Measurements from ENCODE around the gene SOBP. TPM values are rescaled to one million over a fixed set of nuclear protein-coding genes. Genes with fewer than 3 reads are reported as not detected.

Gene SOBP
- polyA plus RNA-seq, 2 of the 4 experiments (the other 2 are of a cell fraction), result 0.18 to 0.53 TPM

DNA sequence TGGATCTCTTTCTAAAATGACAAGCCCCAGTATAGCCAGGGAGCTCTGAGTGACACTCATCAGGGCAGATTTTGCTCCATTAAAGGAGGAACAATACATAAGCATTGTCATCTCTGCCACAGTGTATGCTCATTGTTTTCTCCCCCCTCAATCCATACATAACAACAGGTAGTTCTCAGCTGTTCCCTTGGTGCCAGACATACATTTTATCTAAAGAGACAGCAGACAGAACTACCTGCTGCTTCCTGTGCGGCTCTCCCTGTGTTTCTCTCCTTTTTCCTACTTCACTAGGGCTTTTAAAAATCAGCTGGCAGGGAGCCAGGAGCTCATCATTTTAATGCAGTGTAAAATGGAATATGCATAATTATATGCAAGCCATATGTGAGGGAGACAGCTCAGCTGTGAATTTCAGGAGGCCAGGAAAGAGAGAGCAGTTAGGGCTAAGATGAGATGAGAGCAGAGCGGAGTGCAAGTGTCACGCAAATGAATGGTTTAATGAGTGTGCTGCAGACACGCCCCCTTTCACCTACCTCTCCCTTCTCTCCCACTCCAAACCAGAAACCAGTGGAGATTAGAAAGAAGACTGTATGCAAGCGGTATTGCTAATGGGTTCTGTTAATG is 96.0 kb downstream of the SOBP start:
- CTCF ChIA-PET, result no interaction called here
- H3K9me3 ChIP-seq, result no peaks in the 10 kb centered on the region
- POLR2A ChIA-PET, result no interaction called here
- no peaks in the 10 kb centered on the region for H3K4me1 ChIP-seq
- H3K4me2 ChIP-seq, result no peak overlapping the region
- 77% methylated on average over 5 of the region's 5 CpGs for WGBS (ENCODE audit: missing lambda C conversion rate)
- no peak overlapping the region for H3K4me3 ChIP-seq
- DNase-seq (ENCODE audit: low read depth in 1 of 2, low spot score in 1 of 2) (no peak), FAIRE-seq (no peak), ATAC-seq (no peak)
- TF ChIP-seq CBX8 (IDR thresholded peaks at IDR 0.05) (no peak), CHD4 (IDR thresholded peaks at IDR 0.05; ENCODE audit: borderline replicate concordance) (no peak), HOXB5 (CRISPR knock-in tag; IDR thresholded peaks at IDR 0.05) (no peak), REST (IDR thresholded peaks at IDR 0.05) (no peak), FOSB (CRISPR knock-in tag; IDR thresholded peaks at IDR 0.05) (no peak), NR3C1 (IDR thresholded peaks at IDR 0.05) (no peak), RNF2 (IDR thresholded peaks at IDR 0.05; ENCODE audit: borderline replicate concordance, low read depth) (no peak), POLR2AphosphoS2 (conservative IDR thresholded peaks at IDR 0.05; ENCODE audit: low read length) (no peak), TFCP2L1 (CRISPR knock-in tag; IDR thresholded peaks at IDR 0.05) (no peak), MAZ (IDR thresholded peaks at IDR 0.05; ENCODE audit: borderline replicate concordance, low read depth, low read length) (no peak), TP53 (CRISPR knock-in tag; IDR thresholded peaks at IDR 0.05) (no peak)
- H3K27ac ChIP-seq, result no peak overlapping the region

DNA sequence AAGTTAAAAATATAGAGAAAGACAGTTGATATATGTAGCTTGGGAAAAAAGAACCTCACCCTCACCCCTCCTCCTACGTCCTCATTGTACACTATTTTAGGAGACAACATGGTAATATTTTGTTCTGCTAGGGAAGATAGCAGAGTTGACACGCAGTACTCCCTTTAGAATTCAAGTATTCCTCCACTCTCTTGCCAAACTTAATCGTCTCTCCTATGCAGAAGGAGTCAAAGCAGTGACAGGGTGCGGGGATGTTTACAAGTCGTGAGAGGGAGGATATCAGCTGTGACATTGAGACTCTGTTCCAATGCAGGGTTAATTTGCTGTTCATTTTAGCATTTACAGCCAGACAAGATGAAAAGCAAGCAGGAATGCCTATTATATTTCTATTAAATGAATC is 97.5 kb downstream of the SOBP start:
- FAIRE-seq (no peak), DNase-seq (ENCODE audit: low read depth in 1 of 2, low spot score in 1 of 2) (no peak), ATAC-seq (no peak)
- H3K9me3 ChIP-seq, result no peaks in the 10 kb centered on the region
- H3K27ac ChIP-seq, result no peak overlapping the region
- CTCF ChIA-PET, result no interaction called here
- POLR2A ChIA-PET, result no interaction called here
- TF ChIP-seq BHLHE40 (IDR thresholded peaks at IDR 0.05; ENCODE audit: low read depth, low read length) (no peak), RARB (CRISPR knock-in tag; IDR thresholded peaks at IDR 0.05) (no peak), HOXA7 (CRISPR knock-in tag; IDR thresholded peaks at IDR 0.05) (no peak), CHD2 (IDR thresholded peaks at IDR 0.05; ENCODE audit: low read length, partially characterized antibody) (no peak), RCOR1 (IDR thresholded peaks at IDR 0.05; ENCODE audit: low read depth, low read length) (no peak)
- no peak overlapping the region for H3K4me2 ChIP-seq
- 50% methylated on average over 5 of the region's 5 CpGs for WGBS (ENCODE audit: missing lambda C conversion rate)
- H3K4me3 ChIP-seq, result no peak overlapping the region
- H3K4me1 ChIP-seq, result no peaks in the 10 kb centered on the region

DNA sequence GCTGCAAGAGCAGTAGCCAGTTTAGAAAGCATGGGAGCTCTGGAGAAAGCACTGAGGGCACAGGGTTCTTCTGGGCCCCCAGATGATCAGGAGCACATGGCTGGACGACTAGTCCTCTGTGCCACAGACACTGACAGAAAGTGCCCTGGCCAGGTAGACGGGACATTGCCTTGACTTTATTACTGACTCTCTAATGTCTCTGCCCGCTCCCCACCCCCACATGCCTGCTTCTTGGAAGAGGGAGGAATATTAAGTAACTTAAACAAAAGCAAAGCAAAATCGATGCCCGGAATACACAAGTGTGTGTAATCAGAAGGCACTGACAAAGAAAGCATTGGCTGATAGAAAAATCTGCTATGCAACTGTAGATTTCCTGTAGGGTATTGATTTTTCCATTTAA is 99.3 kb downstream of the SOBP start:
- 71% methylated on average over 4 of the region's 5 CpGs for WGBS (ENCODE audit: missing lambda C conversion rate)
- Histone ChIP-seq H3K9me3 (no peaks in the 10 kb centered on the region), H3K4me1 (no peaks in the 10 kb centered on the region), H3K4me2 (no peak overlapping the region), H3K4me3 (no peak overlapping the region), H3K27ac (no peak overlapping the region)
- CTCF ChIA-PET, result interaction anchor here (2.0 kb wide), 1 partner anchor 13 kb away, joined by 8 read pairs; no protein-coding TSS in a partner anchor
- no peak for DNase-seq (ENCODE audit: low read depth in 1 of 2, low spot score in 1 of 2)
- POLR2A ChIA-PET, result no interaction called here
- no peak for ATAC-seq
- FAIRE-seq, result no peak
- TF ChIP-seq EHMT2 (IDR thresholded peaks at IDR 0.05; ENCODE audit: low read depth), result no peak
- TF ChIP-seq POLR2AphosphoS2 (conservative IDR thresholded peaks at IDR 0.05; ENCODE audit: low read length), result no peak
- no peak for TF ChIP-seq NR3C1 (IDR thresholded peaks at IDR 0.05)
- no peak for TF ChIP-seq PHF8 (IDR thresholded peaks at IDR 0.05; ENCODE audit: borderline replicate concordance, low read depth)
- no peak for TF ChIP-seq TP53 (CRISPR knock-in tag; IDR thresholded peaks at IDR 0.05)
- TF ChIP-seq, protein P1, sequence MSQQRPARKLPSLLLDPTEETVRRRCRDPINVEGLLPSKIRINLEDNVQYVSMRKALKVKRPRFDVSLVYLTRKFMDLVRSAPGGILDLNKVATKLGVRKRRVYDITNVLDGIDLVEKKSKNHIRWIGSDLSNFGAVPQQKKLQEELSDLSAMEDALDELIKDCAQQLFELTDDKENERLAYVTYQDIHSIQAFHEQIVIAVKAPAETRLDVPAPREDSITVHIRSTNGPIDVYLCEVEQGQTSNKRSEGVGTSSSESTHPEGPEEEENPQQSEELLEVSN (IDR thresholded peaks at IDR 0.05; ENCODE audit: borderline replicate concordance, low read depth), result no peak
- no peak for TF ChIP-seq JUN (IDR thresholded peaks at IDR 0.05)
- TF ChIP-seq RCOR1 (IDR thresholded peaks at IDR 0.05; ENCODE audit: low read depth, low read length), result no peak
- TF ChIP-seq HMGXB4 (CRISPR knock-in tag; IDR thresholded peaks at IDR 0.05; ENCODE audit: borderline replicate concordance), result no peak
- TF ChIP-seq ZC3H11A (IDR thresholded peaks at IDR 0.05), result no peak
- TF ChIP-seq, protein P2, sequence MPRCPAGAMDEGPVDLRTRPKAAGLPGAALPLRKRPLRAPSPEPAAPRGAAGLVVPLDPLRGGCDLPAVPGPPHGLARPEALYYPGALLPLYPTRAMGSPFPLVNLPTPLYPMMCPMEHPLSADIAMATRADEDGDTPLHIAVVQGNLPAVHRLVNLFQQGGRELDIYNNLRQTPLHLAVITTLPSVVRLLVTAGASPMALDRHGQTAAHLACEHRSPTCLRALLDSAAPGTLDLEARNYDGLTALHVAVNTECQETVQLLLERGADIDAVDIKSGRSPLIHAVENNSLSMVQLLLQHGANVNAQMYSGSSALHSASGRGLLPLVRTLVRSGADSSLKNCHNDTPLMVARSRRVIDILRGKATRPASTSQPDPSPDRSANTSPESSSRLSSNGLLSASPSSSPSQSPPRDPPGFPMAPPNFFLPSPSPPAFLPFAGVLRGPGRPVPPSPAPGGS (IDR thresholded peaks at IDR 0.05), result no peak
- TF ChIP-seq, protein P3, sequence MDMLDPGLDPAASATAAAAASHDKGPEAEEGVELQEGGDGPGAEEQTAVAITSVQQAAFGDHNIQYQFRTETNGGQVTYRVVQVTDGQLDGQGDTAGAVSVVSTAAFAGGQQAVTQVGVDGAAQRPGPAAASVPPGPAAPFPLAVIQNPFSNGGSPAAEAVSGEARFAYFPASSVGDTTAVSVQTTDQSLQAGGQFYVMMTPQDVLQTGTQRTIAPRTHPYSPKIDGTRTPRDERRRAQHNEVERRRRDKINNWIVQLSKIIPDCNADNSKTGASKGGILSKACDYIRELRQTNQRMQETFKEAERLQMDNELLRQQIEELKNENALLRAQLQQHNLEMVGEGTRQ (IDR thresholded peaks at IDR 0.05), result no peak
- no peak for TF ChIP-seq FOSL2 (IDR thresholded peaks at IDR 0.05)
- TF ChIP-seq FOSL2 (CRISPR knock-in tag; IDR thresholded peaks at IDR 0.05), result no peak
- no peak for TF ChIP-seq JUNB (IDR thresholded peaks at IDR 0.05)
- TF ChIP-seq RFX5 (IDR thresholded peaks at IDR 0.05), result no peak

Measured in A549 (cell line).